Stimulated activated CD8-positive, alpha-beta memory T cell treated with anti-CD3 and anti-CD28 coated beads, Interleukin-4, amount 100 ng/mL, for 24 hours (primary cell): Measurements from ENCODE around the gene PCSK2.

ENCODE experiments used
- DNase-seq: peaks from one replicate; pipeline ENCODE4 v3.0.0-alpha.2; 2020; ENCODE audit warnings: low read depth

PCSK2 gene

DNA sequence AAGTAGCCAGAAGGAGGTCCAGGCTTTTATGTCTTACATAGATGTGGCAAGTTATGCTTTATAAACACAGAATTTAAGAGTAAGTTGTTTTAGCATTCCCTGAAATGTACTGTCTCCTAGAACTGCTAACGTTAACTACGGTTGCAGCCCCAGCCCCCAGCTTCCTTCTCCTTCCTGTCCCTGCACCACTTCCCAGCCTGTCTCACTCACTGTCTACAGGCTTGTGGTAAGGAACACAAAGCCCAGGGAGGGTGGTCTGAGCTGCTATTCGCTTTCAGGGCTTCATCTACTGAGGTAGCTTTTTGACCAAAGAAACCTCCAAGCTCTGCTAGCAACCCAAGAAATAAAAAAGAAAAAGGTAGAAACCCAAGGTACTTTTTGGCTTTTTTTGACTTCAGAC lies 35.9 kb downstream of the PCSK2 start:
- no peak for DNase-seq

DNA sequence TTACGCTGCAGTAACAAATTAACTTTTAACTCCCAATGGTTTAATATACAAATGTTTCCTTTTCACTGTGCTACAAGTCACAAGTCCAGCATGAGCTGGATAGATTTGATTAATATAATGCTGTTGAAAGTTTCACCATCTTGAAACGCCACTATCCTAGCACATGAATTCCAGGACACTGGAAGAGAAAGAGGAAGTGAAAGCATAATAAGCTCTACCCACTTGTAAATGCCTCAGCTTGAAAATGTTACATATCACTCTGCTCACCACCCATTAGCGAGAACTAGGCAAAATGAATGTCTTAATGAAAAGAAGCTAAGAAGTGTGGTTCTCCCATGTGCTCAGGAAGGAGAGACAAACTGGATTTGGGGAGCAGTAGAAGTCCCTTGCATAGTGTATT lies 46.9 kb downstream of the PCSK2 start:
- no peak for DNase-seq

GRCh38 chr20:17276101-17276500 lies 49.3 kb downstream of the PCSK2 start:
- DNase-seq, result no peak

- no peak for DNase-seq
Observed at GRCh38 chr20:17281478-17281877, 54.6 kb downstream of the PCSK2 start.

GRCh38 chr20:17282501-17282900 lies 55.7 kb downstream of the PCSK2 start:
- no peak for DNase-seq

DNA sequence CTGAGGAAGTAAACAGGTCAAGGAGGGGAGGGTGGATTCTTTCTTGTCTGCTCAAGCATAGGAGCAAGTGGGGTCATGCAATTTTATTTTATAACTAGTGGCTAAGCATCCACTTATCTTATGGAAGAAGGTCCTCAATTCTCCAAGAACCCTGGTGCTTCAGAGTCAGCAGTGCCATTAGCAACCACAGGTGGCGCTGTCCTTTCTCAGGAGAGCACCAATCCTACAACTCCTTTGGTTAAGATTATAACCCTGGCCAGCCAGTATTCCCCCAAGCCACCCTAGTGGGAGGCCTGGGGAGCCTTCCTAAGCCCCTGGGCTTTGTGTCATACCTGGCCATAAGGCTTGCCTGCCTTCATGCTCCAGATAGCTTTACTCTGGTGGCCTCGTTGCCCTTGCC lies 60.7 kb downstream of the PCSK2 start:
- no peak for DNase-seq

DNA sequence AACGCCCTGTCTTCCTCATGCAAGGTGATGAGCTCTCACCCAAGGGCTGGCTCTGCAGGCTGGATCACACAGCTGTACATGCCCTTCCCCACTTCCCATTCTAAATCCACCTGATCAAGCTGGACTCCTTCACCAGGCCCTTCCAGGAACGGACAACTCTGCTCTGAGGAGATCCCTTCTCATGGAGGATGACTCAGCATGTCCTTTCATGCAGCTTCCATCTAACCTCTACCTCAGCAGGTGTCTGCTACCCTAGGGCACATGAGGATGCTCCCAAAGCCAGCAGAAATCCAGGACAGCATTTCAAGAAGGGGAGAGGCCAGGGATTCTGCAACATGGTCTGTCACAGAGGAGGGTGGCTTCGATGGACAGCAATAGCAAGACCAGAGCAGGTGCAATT lies 61.2 kb downstream of the PCSK2 start:
- no peak for DNase-seq

DNA sequence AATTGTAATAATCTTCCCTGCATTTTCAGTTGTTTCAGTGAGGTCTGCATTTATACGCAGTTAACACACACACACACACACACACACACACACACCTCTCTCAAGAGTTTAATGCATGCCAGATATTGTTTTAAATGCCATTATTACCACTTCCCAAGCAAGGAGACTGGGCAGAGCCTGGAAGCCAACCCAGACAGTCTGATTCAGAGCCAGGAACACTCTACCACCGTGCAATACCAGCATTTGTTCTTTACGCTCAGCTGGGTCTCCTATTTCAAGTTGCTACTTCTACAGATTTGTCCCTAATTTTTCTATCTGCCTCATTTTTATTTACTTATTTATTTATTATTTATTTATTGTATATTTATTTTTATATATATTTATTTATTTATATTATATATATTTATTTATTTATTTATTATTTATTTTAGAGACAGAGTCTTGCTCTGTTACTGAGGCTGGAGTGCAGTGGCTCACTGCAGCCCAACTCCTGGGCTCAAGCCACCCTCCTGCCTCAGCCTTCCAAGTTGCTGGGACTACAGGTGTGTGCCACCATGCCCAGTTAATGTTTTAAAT lies 68.4 kb downstream of the PCSK2 start:
- no peak for DNase-seq

- DNase-seq, result no peak
Observed at GRCh38 chr20:17295991-17296390, 69.2 kb downstream of the PCSK2 start.

DNA sequence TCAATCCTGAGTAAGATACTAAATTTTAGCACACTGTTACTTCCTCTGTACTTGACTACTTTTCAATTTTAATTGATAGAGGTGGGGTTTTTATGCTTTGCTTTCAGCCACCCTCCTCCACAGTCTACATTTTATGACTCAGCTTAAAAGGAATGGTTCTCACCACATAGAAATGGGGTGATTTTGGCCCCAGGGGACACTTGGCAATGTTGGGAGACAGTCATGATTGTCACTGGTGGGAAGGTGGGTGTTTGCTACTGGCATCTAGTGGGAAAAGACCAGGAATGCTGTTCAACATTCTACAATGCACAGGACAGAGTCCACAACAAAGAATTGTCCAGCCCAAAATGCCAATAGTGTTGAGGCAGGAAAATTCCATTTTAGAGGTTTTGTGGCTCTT lies 71.3 kb downstream of the PCSK2 start:
- DNase-seq, result no peak

DNA sequence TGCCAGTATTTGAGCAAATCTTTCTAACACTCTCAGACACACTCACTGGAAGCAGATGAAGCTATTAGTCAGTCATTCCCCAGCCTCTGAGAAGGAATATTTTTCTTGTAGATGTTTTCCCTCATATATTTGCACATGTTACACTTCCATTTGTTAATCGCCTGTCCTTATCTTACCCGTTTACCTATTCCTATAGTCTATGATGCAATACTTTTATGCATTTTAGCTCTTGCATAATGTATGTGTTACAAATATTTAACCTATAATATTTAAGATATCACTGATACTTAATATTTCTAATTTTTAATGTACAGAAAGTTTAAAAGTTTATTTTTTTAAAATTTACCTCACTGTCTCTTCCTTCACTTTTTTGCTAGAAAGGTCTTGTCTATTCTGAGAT lies 71.9 kb downstream of the PCSK2 start:
- DNase-seq, result no peak

- DNase-seq, result no peak
Observed at GRCh38 chr20:17300113-17300512, 73.3 kb downstream of the PCSK2 start.

DNA sequence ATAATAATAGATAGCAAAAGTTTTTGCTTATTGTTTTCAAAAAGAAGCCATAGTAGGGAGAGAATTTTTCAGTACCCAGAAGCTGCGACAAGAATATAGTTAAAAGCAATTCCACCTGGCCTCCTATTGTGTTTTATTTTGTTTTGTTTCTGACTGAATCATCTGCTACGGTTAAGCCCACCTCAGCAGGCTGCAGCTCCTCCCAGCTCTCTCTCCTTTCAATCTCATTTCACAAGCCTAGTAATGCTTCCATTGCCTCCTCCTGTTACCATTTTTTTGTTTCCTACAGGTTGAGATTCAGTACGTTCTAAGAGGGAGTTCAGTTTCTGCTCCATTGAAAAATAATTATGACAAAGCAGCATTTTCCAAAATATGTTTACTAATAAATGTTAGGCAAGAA lies 77.9 kb downstream of the PCSK2 start:
- no peak for DNase-seq

DNA sequence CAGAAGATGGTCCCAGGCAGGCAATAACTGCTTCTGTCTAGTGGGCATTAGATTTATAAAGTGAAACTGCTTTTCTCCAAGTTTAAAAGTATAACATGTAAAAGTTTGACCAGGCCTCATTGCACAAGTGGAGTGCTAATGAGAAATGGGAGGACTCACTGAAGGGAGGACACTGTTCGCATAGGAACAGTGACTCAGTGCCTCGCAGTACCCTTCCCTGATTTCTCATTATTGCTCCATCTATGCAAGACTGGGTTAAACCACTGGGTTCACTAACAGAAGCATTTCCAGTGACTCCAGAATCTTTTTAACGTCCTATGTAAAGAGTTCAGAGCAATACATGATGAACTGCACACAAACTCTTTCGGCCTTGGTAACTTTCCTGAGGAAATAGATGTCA lies 79.6 kb downstream of the PCSK2 start:
- DNase-seq, result no peak

DNA sequence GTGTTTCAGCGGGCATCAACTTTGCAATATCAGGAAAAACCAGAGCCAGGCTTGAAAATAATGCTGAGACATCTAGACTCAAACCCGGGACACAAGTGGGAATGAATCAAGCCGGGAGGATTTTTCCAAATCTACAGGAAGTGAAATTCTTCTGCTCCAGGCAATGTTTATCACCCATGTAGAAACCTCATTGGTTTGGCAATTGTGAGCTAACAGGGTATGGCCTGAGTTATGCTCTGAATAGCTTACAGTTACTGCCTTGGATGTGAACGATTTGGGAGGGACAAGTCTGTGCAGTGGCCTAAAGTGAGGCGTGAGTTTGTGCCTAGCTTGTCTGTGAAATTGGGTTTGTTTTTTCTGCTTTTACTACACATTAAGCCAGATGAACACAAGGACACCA lies 87.4 kb downstream of the PCSK2 start:
- DNase-seq, result no peak

DNA sequence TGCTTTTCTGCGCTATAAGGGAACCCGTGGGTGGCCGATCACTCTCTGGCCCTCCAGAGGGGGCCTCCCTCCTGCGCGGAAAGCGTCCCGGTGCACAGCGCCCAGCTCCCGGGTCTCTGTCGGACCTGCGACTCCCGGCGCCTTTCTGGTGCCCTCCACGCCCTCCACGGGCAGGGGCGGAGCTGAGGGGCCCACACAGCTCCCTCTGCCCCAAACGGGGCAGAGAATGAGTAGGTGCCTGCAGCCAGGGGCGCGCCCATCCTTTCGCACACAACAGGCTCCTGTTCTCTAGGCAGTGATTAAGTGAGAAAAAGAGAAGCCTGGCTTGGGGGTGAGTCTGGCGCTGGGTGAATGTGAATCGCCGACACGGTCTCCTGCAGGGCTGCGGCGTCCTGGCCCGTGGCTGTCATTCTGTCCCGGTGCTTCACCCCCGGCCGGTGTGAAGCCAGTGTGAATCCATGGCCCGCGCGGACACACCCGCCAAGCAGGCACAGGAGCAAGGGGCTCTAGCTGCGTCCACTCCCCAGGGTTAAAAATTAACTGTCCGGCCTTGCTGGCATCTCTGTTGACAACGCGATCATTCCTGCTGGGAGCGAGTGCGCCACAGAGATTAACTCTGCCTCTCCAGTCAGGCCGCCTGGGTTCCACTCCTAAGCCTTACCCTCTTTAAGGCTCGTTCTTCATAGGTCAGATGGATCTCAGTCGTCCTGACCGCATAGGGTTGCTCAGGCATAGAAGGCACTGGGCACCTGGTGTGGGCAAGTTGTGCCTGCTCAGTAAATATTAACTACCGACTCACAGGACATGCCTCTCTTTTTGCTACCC lies 88.8 kb downstream of the PCSK2 start:
- no peak for DNase-seq

DNA sequence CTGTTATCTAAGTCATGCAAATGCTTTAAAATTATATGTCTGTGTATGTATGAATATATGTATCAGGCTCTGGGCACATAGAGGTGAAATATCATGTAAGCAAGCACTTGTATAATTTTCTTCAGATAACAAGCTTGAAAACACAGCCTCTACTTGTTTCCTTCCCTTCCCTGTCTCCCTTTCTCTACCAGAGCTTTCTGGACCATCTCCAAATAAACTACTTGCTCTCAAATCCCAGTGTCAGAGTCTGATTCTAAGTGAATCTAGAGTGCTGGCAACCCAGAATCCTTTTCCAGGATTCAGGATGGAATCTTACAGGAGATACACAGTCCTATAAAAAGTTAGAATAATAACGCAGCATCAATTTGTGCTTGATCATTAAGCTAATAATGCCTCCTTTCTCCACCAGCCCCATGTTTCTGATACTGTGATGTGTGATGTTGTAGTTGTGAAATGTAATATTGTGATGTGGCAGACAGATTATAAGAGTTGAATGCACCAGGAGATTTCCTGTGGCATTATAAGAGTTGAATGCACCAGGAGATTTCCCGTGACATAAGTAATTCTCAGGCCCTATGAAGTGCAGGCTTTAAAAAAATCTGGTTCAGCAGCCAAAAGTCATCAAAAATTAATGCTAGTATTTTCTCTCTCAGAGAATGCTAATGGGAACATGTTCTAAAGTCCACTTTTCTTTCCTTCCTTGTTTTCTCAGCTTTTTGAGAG lies 89.6 kb downstream of the PCSK2 start:
- no peak for DNase-seq

DNA sequence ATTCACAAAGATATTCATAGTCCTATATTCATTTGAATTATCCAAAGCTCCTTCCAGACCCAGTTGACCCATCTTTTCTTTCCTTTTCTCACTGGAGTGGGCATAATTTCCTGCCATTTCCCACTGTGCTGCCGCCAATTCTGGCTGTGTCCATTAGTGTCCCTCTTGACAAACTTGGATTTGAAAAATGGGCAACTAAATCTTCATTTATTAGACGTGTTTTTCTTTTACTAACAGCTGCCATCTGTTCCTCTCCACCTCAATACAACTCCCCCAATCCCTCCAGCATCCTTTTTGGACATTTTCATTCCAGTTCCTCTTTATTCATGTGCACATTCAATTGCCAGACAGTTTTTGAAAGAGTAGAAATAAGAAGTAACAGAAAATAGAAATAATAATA lies 90.5 kb downstream of the PCSK2 start:
- no peak for DNase-seq

GRCh38 chr20:17320456-17320855 lies 93.6 kb downstream of the PCSK2 start:
- no peak for DNase-seq

- no peak for DNase-seq
Observed at GRCh38 chr20:17326096-17326495, 99.3 kb downstream of the PCSK2 start.

- no peak for DNase-seq
Observed at GRCh38 chr20:17327185-17328148, 100.6 kb downstream of the PCSK2 start.

DNA sequence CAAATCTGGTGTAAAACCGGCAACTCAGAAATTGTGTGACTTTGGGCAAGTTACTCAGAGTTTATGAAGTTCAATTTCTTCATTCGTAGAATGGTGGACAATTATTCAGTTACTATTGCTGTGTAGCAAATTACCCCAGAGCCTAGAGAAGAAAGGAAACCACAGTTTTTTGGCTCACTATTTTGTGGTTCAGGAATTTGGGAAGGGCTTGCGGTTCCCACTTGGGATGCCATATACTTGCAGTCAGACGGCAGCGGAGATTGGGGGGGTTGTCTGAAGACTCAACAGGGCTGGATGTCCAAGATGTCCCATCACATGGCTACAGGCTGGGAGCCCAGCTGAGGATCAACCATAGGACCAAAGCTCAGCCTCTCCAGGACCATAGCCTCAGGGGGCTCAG lies 108.1 kb downstream of the PCSK2 start:
- no peak for DNase-seq
